ENCODE measurements around the gene PLCB1.
A peak's percentile ranks its signal among the peaks of the same experiment; 100 is the strongest.

PLCB1 gene

DNA sequence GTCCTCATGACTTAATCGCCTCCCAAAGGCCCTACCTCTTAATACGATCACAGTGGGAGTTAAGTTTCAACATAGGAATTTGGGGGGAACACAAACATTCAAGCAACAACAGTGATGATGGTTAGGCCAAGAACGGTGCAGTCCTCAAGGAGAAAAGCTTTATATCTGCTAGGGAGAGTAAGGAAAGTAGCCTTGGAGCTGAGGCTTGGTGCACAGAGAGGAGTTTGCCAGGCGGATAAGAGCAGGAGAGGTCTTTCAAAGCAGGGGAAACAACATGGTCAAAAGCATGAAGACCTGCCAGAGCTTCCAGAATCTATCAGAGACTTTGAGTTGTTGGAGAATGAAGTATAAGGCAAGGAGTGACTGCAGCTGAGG lies 119.1 kb downstream of the PLCB1 start:
- DNase-seq: no peak

DNA sequence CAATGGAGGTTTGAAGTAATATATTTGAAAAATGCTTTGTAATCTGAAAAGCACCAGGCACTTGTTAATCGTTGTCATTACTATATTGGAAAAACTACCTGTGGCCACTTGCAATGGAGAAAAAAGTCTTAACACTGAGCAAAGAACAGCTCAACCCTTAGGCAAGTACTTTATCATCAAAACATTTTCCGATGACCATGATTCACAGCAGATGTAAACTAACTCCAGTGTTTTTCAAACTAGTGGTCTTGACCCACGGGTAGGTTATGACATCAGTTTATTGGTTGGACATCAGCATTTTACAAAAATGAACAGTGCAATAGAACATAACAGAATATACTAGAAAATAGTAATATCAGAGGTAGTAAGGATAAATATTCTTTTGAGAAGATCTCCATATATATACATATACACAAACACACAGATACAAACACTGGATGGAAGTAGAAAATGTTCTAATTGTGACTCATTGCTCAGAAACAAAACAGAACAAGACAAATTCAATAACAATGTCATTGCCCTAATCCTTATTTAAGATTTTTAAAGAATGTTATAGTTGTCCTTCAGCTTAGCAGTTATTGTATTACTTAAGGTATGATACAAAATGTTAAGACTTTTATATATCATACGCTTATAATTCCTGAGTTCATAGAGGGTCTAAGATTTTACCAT lies 123.0 kb downstream of the PLCB1 start:
- no peak for DNase-seq

DNA sequence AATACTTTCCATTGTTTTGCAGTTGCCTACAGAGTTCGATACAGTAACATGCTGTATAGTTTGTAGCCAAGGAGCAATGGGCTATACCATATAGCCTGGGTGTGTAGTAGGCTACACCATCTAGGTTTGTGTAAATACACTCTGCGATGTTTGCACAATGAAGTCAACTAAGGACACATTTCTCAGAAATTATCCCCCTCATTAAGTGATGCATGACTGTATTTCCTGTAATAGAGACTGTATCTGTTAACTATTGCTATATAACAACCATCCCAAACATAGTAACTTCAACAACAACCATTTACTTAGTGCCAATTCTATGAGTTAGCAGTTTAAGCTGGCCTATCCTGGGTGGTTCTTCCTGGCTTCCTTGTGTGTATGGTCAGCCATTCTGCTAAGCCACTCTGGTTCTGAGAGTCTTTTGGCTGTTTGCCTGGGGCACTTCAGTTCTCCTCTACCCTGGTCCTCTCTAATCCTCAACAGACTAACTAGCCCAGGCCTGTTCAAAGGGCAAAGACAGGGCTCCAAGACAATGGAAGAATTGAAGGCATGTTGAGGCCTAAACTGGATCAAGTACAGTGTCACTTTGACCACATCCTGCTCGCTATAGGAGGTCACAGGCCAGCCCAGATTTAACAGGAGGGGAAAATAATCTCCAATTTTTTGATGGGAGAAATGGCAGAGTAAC lies 124.0 kb downstream of the PLCB1 start:
- no peak for DNase-seq

DNA sequence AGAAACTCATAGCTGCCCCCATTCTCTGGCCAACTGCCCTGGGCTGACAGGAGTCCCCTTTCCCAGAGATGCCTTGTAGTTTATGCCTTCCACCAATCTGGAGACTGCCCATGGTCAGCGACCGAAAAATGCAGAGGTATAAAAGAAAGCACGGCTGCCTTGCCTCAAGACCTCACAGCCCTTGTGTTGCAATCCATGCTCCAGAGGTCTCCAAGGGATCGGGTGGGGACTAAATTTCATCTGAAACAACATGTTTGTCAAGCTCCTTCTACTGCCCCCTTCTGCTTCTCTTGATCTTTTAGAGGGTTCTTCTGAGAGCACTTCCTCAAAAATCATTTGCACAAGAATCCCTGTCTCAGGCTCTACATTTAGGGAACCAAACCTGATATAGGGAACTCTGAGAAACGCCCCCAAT lies 128.8 kb downstream of the PLCB1 start:
- DNase-seq: no peak

DNA sequence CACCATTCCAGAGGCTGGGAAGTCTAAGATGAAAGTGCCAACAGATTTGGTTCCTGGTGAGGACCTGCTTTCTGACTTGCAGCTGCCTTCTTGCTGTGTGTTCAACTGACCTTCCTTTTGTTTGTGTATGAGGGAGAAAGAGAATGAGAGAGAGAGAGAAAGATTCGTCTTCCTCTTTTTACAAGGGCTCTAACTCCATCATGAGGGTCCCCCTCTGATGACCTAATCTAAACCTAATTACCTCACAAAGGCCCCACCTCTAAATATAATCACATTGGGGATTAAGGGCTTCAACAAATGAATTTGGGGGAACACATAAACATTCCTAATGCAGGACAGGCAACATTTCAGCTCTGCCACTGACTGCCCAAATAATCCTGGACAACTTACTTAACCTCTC lies 130.7 kb downstream of the PLCB1 start:
- no peak for DNase-seq

DNA sequence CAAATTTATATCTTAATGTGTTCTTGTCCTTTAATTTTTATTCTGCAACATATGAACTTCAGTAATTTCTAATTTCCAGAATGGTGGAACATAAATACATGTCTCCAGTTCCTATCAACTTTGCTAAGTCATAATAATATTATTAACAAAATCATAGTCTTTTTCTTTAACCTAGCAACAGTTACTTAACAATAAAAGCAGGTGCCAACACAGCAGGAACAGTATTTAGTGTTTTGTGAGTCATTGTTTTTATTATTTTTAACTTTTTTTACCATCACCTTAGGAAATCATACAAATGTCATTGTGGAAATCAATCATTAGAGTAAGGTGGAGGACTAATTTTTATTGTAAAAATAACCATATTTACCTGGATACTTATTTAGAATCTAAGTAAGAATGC lies 133.5 kb downstream of the PLCB1 start:
- DNase-seq: no peak

DNA sequence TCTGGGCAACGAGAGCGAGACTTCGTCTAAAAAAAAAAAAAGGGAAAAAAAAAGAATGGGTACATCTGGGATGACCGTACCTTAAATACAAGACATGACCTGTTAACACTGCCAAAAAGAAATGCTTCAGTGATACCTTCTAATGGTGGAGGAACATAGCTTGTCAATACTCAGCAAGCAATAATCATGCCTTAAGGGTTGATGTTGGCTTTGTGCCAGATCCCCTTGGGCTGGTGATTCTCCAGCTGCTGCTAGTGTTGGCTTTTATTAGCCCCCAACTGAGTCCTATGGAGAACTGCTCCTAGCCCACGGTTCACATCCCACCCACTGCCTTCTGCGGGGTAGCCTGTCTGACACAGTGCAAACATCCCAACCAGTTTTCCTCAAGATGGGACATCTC lies 134.9 kb downstream of the PLCB1 start:
- no peak for DNase-seq

DNA sequence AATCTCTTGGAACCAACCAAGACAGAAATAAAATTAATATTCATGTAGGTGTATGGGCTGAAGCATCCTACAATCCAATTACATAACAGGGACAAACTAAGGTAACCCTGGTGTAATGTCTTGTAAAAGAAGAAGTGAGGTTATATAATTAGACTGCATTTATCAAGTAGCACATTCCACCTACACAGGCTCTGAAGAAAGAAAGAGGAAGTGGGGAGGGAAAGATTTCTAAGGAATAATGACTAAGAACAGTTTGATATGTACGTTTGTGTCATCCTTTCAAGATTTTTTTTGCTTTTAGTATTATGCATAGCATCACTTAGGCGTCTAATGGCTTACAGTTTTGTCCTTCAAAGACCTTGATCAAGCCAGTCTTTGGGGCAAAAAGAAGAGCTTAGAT lies 139.7 kb downstream of the PLCB1 start:
- no peak for DNase-seq

DNA sequence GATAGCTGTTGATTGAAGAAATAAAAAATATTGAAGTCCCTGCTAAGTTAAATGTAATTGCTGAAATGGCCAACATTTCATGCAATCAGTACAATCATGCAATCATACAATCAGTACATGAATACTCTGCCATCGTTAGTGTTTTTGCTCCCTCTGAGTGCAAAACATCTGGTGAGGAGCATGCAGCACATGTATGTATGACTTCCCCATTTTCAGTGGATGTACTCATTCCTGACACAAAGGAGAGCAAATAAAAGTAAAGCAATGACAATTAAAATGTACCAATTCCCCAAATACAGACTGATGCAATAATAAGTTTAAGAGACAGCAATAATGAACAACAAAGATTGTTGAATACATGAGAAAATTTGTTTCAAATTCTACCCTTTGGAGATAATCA lies 140.7 kb downstream of the PLCB1 start:
- DNase-seq: no peak

DNA sequence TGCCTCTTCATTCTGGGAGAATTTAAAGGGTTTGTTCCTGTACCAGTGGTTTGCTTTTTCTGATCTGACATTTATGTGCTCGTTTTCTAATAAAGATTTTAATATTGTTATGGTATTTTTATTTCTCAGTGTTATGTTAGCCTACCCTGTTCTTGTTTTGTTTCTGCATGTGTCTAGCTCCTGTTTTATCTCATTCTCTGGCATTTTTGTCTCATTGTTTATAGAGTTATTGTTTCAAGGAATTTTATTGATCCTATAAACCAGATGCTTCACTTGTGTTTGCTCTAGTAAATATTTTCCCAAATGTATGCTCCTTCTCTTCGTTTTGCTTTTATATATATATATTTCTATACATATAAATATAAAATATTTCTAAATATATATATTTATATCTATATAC lies 152.8 kb downstream of the PLCB1 start:
- no peak for DNase-seq

DNA sequence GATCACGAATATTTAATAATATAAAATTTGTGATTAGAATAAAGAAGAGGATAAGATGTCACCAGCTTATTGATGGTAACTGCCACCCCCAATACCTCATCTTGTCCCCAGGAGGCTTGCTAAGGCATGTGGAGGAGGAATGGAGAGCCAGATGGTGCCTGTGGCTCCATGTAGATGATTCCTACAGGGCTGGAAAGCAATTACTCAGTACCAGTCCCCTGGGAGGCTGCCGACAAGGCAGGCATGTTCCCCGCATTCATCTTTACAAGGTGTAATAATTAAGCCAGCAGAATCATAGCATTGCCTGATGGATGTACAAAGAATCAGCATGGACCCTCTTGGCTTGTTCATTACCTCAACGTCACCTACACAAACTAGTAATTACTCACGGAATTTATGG lies 155.3 kb downstream of the PLCB1 start:
- no peak for DNase-seq

DNA sequence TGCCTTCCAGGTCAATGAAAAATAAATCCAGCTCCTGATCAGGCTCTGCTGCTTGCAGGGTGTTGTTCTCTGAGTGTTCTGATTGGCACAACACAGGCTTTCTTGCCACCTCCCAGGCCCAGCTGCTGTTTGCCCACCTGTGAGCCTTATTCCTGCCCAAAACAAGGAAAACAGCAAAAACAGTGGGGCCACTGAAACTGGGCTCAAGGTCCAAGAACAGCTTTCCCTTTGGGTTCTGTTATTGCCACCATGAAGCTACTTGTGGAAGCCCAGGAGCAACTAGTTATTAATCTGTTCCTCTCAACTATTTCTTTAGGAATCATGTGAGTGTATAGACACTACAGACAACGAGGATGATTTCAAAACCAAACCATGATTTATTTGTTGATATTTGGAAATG lies 159.1 kb downstream of the PLCB1 start:
- no peak for DNase-seq

DNA sequence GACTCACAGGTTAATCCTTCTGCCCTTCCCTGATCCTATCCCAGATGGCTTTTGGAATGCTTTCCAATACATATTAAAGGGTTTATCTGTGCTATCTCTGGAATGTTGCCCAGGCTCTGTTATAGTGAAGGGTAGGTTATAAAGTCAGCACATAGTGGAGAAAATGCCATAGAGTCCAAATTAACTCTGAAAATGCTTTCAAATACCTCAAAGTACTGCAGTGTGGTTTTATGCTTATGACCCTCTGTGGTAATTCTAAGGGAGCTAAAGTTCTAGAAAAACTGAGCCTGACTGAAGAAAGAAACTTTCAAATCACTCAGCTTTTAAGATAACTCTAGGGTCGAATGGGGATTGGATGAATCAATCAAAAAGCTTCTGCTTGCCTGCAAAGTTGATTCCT lies 159.8 kb downstream of the PLCB1 start:
- DNase-seq: no peak

DNA sequence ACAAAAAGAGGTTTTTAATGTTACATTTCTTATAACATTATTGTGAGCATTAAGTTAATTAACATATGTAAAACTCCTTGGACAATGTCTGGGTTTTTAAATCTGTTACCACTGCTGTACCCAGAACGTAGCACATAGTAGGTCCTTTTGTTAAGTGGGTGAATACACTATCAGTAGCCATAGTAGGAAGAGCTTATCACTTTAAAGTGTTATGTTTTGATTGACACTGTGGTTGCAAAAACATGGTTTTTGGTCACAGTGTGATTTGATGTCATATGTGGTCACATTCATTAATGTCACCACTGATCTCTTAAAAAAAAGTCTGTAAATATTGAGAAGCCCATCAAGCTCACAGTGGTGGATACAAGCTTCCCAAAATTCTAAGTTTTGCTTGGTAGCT lies 160.7 kb downstream of the PLCB1 start:
- DNase-seq: no peak

DNA sequence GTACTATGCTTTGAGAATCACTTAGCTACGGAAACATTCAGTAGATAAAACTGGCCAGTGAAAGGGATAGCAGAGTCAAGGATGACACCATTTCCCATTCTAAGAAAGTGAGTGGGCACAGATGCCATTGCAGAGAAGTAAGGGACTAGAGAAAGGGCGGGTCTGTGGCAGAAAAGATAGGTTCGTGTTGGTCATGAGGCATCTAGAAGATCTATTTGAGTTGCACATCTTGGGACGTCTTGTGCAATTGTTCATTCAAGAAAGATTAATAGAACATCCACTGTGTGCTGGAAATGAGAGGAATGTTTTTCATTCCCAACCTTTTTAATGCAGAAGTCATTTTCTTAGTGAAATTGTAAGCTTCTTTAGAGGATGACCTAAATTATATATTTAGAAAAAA lies 161.7 kb downstream of the PLCB1 start:
- no peak for DNase-seq

DNA sequence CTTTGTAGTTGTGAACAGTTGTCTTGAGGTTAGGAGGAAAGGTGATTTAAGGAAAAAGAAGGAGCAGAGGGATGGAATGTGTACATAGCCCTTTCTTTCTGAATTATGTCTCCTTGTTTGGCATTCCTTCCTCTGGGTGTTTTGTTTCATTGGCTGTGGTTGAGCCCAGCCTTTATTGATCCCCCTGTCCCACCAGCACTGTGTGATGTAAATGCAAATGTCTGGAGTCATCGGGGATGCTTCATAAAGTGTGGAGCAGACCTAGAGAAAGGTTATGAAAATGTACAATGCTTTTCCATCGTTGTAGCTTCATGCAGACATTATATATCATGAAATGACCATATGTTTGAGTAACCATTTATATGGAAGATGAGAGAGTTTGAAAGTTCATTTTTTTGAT lies 164.5 kb downstream of the PLCB1 start:
- no peak for DNase-seq

DNA sequence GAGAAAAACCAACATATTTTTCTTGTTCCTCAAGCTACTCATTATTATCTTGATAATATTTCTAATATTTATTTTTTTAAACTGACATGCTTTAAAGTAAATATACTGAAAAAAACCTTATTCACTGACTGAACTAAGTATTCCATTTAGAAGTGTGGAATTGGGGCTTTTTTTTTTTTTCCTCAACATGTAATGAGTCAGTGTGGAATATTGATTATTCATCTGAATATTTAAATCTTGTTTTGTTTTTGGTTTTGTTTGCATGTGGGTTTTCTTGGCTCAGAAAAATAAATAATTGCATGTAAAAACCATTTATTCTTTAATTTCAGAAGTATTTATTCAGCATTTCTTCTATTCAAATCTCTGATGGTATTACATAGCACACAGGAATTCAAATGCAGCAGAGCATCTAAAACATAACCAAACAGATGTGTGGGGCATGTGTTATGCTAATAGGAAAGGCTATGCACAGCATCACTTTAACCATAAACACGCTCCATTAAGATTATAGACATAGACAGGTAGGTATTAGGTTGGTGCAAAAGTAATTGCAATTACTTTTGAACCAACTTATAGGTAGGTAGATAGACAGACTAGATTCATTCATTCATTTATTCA lies 166.5 kb downstream of the PLCB1 start:
- DNase-seq: no peak

DNA sequence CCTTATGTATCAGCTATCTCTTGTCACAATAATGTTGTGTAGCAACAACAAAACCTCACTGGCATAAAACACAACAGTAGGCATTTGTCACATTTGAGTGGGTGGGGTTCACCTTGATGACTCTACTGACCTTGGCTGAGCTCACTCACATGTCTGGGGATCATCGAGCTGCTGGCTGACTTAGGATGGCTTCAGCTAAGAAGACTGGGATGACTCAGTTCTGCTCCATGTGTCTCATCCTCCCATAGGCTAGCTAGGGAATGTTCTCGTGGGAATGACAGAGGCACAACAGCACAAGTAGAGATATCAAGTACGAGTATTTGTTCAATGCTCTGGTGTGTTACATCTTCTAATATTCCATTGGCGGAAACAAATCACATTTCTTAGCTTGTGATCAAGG lies 167.9 kb downstream of the PLCB1 start:
- DNase-seq: no peak

DNA sequence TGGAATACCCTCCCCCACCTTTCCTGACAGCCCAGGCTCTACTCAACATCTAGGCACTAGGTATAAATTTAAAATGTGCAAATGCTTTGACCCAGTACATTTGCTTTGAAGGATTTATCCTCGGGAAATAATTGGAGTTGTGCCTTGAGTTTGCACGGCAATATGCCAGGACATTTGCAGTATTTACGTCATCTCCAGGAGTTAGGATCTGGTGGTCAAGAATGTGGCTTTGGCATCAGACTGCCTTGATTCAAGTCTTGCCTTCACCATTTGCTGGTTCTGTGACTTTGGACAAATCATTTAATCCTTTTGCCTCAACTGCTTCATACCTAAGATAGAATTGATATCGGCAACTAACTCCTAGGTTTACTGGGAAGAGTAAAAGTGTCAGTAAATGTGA lies 169.6 kb downstream of the PLCB1 start:
- DNase-seq: no peak

DNA sequence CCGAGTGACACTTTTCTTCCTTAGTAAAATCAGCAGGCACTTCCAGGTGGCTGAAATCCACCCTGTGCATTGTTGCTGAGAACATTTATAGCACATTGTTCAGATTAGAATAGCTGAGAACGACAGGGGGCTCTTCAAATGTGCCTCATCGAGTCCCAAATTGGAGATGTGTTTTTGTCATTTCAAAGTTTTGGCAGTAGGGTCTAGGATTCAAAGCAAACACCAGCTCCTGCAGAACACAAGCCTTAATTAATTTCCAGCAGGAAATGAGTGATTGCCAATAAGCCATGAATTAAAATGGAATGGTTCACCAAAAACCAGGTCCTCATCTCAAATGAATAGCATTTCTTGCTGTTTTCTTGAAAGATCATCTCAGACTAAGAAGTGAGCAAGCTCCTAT lies 171.6 kb downstream of the PLCB1 start:
- no peak for DNase-seq

DNA sequence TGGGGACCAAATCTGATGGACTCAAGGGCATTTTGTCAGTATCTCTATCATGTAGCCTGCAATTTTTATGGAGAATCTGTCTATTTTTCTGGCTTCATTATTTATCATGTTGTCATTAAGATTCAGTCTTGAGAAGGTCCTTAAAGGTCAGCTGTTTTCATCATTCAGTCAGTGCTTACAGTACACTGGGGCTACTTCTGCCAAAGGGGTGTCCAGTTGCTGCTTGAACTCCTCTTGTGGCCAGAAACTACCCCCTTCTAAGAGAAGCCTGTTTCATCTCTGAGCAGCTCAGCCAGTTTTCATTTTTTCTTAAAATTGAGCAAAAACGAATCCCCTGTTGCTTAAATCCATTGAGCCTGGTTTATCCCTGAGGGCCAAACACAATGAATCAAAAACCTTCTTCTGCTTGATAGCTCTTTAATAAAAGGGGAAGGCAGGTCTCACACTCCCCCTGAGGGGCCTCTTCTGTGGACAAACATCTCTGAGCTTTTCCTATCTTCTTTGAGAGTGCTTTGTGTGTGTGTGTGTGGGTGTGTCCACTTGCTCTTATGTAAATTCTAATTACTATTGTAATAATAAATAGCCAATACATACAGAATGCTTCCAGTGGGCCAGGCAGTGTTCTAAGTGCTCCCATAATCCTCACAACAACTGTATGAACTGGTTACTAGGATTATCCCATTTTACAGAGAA lies 172.2 kb downstream of the PLCB1 start:
- DNase-seq: no peak

DNA sequence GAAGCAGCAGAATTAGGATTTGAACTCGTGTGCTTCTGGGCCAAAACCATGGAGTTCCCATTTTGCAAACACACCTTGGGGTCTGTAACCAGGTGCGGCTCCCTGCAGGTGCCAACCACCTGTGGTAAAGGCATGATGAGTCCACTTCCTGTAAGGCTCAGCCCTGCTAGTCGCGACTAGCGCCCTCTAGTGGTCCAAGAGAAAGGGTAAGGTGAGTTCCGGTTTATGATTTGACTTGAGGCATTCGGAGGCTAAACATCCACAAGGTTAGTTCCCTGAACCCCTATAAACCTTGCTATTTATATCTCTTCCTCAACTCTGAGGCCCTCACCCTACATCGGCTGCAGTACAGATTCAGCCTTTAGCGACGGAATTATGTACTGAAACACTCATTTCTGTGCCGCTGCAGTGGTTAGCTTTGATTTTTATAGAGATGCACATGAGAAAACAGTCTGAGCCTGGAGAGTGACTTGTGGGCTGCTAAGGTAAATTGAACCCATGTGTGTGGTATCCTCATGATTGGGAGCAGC lies 173.4 kb downstream of the PLCB1 start:
- peak; percentile 17 for DNase-seq

DNA sequence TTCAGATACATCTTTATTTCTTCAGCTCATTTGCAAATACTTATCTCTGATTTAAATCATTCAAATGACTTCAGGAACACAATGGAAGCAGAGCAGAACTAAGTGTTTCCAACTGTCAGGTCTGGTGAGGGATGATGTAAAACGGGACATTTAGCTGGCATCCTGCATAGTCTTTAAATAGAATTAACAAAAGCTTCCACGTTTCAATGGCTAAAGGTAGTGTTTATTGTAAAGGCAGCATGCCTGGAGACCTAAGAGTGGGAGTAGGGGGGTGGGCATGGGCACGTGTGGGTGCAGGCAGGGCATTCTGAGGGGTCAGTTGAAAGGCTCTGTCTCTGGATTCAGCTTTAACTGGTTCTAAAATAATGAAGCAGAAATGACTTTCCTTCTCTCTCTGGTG lies 174.9 kb downstream of the PLCB1 start:
- no peak for DNase-seq

DNA sequence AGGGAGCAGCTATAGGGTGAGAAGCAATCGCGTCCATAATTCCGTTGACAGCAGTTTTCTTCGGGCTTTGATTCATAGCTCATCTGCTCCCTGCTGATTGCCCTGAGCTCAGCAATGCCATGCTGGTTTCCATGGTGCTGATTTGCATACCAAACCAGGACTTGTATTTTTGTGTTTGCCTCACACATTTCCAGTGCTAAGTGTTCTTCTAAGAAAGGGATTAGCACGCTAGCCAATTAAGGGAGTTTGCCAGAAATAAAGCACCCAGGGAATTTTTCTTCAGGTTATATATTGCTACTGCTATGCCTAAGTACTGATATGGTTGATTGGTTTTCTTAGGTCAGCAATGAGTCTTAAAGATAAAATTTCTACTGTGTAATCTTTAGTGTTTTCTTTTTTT lies 177.6 kb downstream of the PLCB1 start:
- no peak for DNase-seq

All from KG1 (cell line).